PC-3 (cell line): Measurements from ENCODE around the gene SCT. TPM values are rescaled to one million over a fixed set of nuclear protein-coding genes. Genes with fewer than 3 reads are reported as not detected.

Source experiments
- ATAC-seq: fragments of 200-7000 bp; cut with Tn5 transposase; 2 replicates; pipeline ENCODE4 v1.9.1; 2020; ENCODE audit warnings: mild to moderate bottlenecking, moderate library complexity
- BruUV-seq: library from RNA; stranded (reverse); fragments of 400-500 nt; replicated peaks from 2 replicates; lab custom pipeline; 2021; lab: Mats Ljungman, UMichigan
- CTCF ChIA-PET: fragments of 300-600 bp; sonication (Branson Sonifier 250); formaldehyde crosslinking; loops from one replicate; lab custom pipeline; 2022; ENCODE audit warnings: antibody characterized with exemption; lab: Charles Lee
- POLR2A ChIA-PET: fragments of 300-600 bp; sonication (Branson Sonifier 250); formaldehyde crosslinking; loops from one replicate; lab custom pipeline; 2022; ENCODE audit warnings: antibody characterized with exemption; ENCODE audit not compliant: unreplicated experiment; lab: Charles Lee
- DNase-seq: peaks from one replicate; pipeline ENCODE4 v3.0.0-alpha.2; 2015
- H2AFZ ChIP-seq: fragments of 300-600 bp; sonication (generic); 2 replicates; pipeline ENCODE4 v1.6.0; 2016; ENCODE audit warnings: antibody characterized with exemption, low read length
- H3F3A ChIP-seq: fragments of 300-600 bp; sonication (generic); one replicate; pipeline ENCODE4 v1.6.0; 2017; ENCODE audit warnings: antibody characterized with exemption, low read length, control low read depth, mild to moderate bottlenecking; ENCODE audit not compliant: unreplicated experiment
- H3K27ac ChIP-seq: fragments of 300-600 bp; sonication (generic); 2 replicates; pipeline ENCODE4 v1.5.1; 2016; ENCODE audit warnings: mild to moderate bottlenecking, low read length
- H3K27me3 ChIP-seq: fragments of 300-600 bp; sonication (generic); 2 replicates; pipeline ENCODE4 v1.6.1; 2016; ENCODE audit warnings: low read length, mixed read lengths
- H3K36me3 ChIP-seq: fragments of 300-600 bp; sonication (generic); 2 replicates; pipeline ENCODE4 v1.6.1; 2016; ENCODE audit warnings: low read depth, mixed run types, low read length, mixed read lengths
- H3K4me1 ChIP-seq: fragments of 300-600 bp; sonication (generic); 2 replicates; pipeline ENCODE4 v1.5.1; 2016; ENCODE audit warnings: low read length; ENCODE audit not compliant: insufficient read depth
- H3K4me2 ChIP-seq: fragments of 300-600 bp; sonication (generic); 2 replicates; pipeline ENCODE4 v1.6.0; 2016; ENCODE audit warnings: low read length
- H3K4me3 ChIP-seq: fragments of 300-600 bp; sonication (generic); 2 replicates; pipeline ENCODE4 v1.5.1; 2016; ENCODE audit warnings: mild to moderate bottlenecking, low read length, mixed read lengths
- H3K79me2 ChIP-seq: fragments of 300-600 bp; sonication (generic); 2 replicates; pipeline ENCODE4 v1.6.1; 2017; ENCODE audit warnings: low read length, mixed read lengths
- H3K9ac ChIP-seq: fragments of 300-600 bp; sonication (generic); 2 replicates; pipeline ENCODE4 v1.6.0; 2016; ENCODE audit warnings: mild to moderate bottlenecking, low read length
- H3K9me2 ChIP-seq: fragments of 300-600 bp; sonication (generic); replicated peaks from 2 replicates; pipeline ENCODE4 v1.6.1; 2016; ENCODE audit warnings: mixed run types, low read length, mixed read lengths
- H3K9me3 ChIP-seq: fragments of 300-600 bp; sonication (generic); 2 replicates; pipeline ENCODE4 v1.6.1; 2016; ENCODE audit warnings: low read length, mixed read lengths
- H4K20me1 ChIP-seq: fragments of 300-600 bp; sonication (generic); 2 replicates; pipeline ENCODE4 v1.6.1; 2016; ENCODE audit warnings: low read length, mixed read lengths
- EZH2 ChIP-seq: fragments of 300-600 bp; sonication (generic); IDR thresholded peaks from one replicate; pipeline ENCODE4 v1.6.1; 2017; ENCODE audit warnings: antibody characterized with exemption, mild to moderate bottlenecking, low read length; ENCODE audit not compliant: unreplicated experiment
- EZH2phosphoT487 ChIP-seq: fragments of 300-600 bp; sonication (generic); IDR thresholded peaks from 2 replicates; pipeline ENCODE4 v1.6.1; 2018; ENCODE audit warnings: mild to moderate bottlenecking, antibody characterized with exemption, low read length, borderline replicate concordance
- intact Hi-C: fragments of 100-400 bp; cut with micrococcal nuclease; formaldehyde crosslinking; loops from 2 replicates; pipeline ENCODE4 v1.9.0; 2023
- total RNA-seq: library from RNA; depleted of rRNA; stranded (reverse); fragments of >200 nt; gene quantifications from 2 replicates; pipeline ENCODE4 v1.2.3, GENCODE V29; 2014
- TF ChIP-seq, protein P1 (sequence below): fragments of 300-600 bp; sonication (generic); conservative IDR thresholded peaks from 2 replicates; pipeline ENCODE4 v1.5.1; 2017; ENCODE audit warnings: antibody characterized with exemption, low read depth, mild to moderate bottlenecking, low read length

Gene SCT
- total RNA-seq, 1 experiment from 2014 or later = not detected

GRCh38 chr11:641806-642370, 14.9 kb upstream of the SCT start:
- TF ChIP-seq EZH2 (no peak), EZH2phosphoT487 (no peak)
- TF ChIP-seq, protein P1, sequence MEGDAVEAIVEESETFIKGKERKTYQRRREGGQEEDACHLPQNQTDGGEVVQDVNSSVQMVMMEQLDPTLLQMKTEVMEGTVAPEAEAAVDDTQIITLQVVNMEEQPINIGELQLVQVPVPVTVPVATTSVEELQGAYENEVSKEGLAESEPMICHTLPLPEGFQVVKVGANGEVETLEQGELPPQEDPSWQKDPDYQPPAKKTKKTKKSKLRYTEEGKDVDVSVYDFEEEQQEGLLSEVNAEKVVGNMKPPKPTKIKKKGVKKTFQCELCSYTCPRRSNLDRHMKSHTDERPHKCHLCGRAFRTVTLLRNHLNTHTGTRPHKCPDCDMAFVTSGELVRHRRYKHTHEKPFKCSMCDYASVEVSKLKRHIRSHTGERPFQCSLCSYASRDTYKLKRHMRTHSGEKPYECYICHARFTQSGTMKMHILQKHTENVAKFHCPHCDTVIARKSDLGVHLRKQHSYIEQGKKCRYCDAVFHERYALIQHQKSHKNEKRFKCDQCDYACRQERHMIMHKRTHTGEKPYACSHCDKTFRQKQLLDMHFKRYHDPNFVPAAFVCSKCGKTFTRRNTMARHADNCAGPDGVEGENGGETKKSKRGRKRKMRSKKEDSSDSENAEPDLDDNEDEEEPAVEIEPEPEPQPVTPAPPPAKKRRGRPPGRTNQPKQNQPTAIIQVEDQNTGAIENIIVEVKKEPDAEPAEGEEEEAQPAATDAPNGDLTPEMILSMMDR = no peak
- DNase-seq (no peak), ATAC-seq (no peak)
- Histone ChIP-seq H3K36me3 (no peaks in the 10 kb centered on the region), H3K9ac (no peak overlapping the region), H3F3A (no peaks in the 10 kb centered on the region), H2AFZ (no peak overlapping the region), H3K4me3 (no peak overlapping the region), H3K79me2 (no peaks in the 10 kb centered on the region), H3K4me1 (no peaks in the 10 kb centered on the region), H3K27me3 (no peaks in the 10 kb centered on the region), H3K27ac (no peak overlapping the region), H3K4me2 (no peak overlapping the region), H3K9me3 (no peaks in the 10 kb centered on the region), H3K9me2 (no peaks in the 10 kb centered on the region), H4K20me1 (no peaks in the 10 kb centered on the region)
- POLR2A ChIA-PET = no interaction called here
- intact Hi-C loops = no loop called here
- BruUV-seq = no TSS peak
- CTCF ChIA-PET = no interaction called here

DNA sequence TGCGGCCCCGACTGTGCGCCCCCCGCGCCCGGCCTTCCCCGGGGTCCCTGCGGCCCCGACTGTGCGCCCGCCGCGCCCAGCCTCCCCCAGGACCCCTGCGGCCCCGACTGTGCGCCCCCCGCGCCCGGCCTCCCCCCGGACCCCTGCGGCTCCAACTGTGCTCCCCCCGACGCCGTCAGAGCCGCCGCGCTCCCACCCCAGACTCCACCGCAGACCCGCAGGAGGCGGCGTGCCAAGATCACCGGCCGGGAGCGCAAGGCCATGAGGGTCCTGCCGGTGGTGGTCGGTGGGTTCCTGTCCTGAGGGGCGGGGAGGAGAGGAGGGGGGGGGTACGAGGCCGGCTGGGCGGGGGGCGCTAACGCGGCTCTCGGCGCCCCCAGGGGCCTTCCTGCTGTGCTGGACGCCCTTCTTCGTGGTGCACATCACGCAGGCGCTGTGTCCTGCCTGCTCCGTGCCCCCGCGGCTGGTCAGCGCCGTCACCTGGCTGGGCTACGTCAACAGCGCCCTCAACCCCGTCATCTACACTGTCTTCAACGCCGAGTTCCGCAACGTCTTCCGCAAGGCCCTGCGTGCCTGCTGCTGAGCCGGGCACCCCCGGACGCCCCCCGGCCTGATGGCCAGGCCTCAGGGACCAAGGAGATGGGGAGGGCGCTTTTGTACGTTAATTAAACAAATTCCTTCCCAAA, 13.2 kb upstream of the SCT start:
- Histone ChIP-seq H4K20me1 (no peaks in the 10 kb centered on the region), H3K9ac (no peak overlapping the region), H3K27ac (no peak overlapping the region), H3K27me3 (no peaks in the 10 kb centered on the region), H3K9me2 (no peaks in the 10 kb centered on the region), H3K9me3 (no peaks in the 10 kb centered on the region), H3F3A (no peaks in the 10 kb centered on the region), H3K4me2 (no peak overlapping the region), H3K4me1 (no peaks in the 10 kb centered on the region), H3K4me3 (no peak overlapping the region), H2AFZ (no peak overlapping the region), H3K36me3 (no peaks in the 10 kb centered on the region), H3K79me2 (no peaks in the 10 kb centered on the region)
- POLR2A ChIA-PET = no interaction called here
- TF ChIP-seq EZH2phosphoT487 (no peak), EZH2 (no peak)
- TF ChIP-seq, protein P1 = no peak
- intact Hi-C loops = no loop called here
- no TSS peak for BruUV-seq
- DNase-seq (no peak), ATAC-seq (no peak)
- CTCF ChIA-PET = no interaction called here

DNA sequence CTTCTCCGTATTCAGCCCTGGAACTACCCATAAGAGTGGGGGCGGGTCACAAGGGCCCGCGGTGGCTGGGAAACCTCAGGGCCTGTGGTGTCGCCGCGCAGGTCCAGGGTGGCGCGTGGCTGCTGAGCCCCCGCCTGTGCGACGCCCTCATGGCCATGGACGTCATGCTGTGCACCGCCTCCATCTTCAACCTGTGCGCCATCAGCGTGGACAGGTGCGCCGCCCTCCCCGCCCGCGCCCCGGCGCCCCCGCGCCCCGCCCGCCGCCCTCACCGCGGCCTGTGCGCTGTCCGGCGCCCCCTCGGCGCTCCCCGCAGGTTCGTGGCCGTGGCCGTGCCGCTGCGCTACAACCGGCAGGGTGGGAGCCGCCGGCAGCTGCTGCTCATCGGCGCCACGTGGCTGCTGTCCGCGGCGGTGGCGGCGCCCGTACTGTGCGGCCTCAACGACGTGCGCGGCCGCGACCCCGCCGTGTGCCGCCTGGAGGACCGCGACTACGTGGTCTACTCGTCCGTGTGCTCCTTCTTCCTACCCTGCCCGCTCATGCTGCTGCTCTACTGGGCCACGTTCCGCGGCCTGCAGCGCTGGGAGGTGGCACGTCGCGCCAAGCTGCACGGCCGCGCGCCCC, 12.5 kb upstream of the SCT start:
- H3K9me3 ChIP-seq = no peaks in the 10 kb centered on the region
- H3K9ac ChIP-seq = no peak overlapping the region

More for the DNA sequence above, 12.5 kb upstream of the SCT start:
- no peak overlapping the region for H2AFZ ChIP-seq
- no peaks in the 10 kb centered on the region for H3K4me1 ChIP-seq
- H3K27me3 ChIP-seq = no peaks in the 10 kb centered on the region
- DNase-seq (no peak), ATAC-seq (no peak)
- H3F3A ChIP-seq = no peaks in the 10 kb centered on the region
- H3K4me3 ChIP-seq = no peak overlapping the region
- no peak for TF ChIP-seq EZH2
- no peak for TF ChIP-seq EZH2phosphoT487
- TF ChIP-seq, protein P1 = no peak
- no peaks in the 10 kb centered on the region for H3K79me2 ChIP-seq
- no peak overlapping the region for H3K4me2 ChIP-seq
- intact Hi-C loops = no loop called here
- ChIA-PET POLR2A (no interaction called here), CTCF (no interaction called here)
- no TSS peak for BruUV-seq
- H3K36me3 ChIP-seq = no peaks in the 10 kb centered on the region
- H3K9me2 ChIP-seq = no peaks in the 10 kb centered on the region
- no peaks in the 10 kb centered on the region for H4K20me1 ChIP-seq
- H3K27ac ChIP-seq = no peak overlapping the region
